Skeletal muscle satellite cell (primary cell): ENCODE data around the gene TMEM51.

Experiments used
- H3K27me3 ChIP-seq: 2 replicates; pipeline ENCODE4 v1.7.0; 2013; ENCODE audit warnings: low read length; ENCODE audit not compliant: control insufficient read depth, insufficient read depth
- H3K36me3 ChIP-seq: 2 replicates; pipeline ENCODE4 v1.7.0; 2013; ENCODE audit warnings: mild to moderate bottlenecking, control low read depth, low read length; ENCODE audit not compliant: insufficient read depth
- H3K4me1 ChIP-seq: 2 replicates; pipeline ENCODE4 v1.7.0; 2013; ENCODE audit warnings: low read length; ENCODE audit not compliant: control insufficient read depth, insufficient read depth
- H3K4me2 ChIP-seq: 2 replicates; pipeline ENCODE4 v1.7.0; 2013; ENCODE audit warnings: mild to moderate bottlenecking, low read length
- H3K4me3 ChIP-seq: 2 replicates; pipeline ENCODE4 v1.7.0; 2013; ENCODE audit warnings: low read length
- H3K9ac ChIP-seq: 2 replicates; pipeline ENCODE4 v1.7.0; 2013; ENCODE audit warnings: mild to moderate bottlenecking, low read depth, low read length, moderate library complexity
- H3K9me3 ChIP-seq: replicated peaks from 2 replicates; pipeline ENCODE4 v1.7.0; 2013; ENCODE audit warnings: mild to moderate bottlenecking, control low read depth, low read length

TMEM51 gene

DNA sequence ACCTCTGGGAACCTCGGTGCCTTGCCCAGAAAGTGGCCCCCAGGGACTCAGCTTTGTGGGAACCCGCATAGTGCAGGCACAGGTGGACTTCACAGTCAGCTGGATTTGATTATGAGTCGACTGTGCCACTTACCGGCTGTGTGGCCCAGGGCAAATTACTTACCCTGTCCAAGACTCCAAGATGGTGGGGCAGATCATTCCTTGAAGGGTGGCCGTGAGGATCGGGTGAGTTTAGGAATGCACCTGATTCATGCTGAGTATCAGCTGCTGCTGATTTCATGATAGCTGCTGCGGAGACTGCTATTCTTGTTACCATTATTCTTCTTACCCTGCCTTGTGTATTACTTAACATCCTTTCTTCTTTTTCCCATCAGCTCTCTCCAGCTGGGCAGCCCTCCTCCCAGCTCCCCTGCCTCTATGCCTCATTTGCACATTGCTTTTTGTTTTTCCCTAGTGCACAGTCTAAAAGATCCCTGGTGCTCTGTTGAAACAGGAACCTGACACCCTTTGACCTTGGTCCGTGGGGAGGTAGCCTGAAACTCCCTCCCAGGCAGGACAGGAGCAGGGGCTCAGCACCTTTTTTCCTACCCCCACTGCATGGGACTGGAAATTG, 53.0 kb downstream of the TMEM51 start:
- H3K4me1 ChIP-seq, result no peaks in the 10 kb centered on the region
- H3K9ac ChIP-seq, result no peak overlapping the region

DNA sequence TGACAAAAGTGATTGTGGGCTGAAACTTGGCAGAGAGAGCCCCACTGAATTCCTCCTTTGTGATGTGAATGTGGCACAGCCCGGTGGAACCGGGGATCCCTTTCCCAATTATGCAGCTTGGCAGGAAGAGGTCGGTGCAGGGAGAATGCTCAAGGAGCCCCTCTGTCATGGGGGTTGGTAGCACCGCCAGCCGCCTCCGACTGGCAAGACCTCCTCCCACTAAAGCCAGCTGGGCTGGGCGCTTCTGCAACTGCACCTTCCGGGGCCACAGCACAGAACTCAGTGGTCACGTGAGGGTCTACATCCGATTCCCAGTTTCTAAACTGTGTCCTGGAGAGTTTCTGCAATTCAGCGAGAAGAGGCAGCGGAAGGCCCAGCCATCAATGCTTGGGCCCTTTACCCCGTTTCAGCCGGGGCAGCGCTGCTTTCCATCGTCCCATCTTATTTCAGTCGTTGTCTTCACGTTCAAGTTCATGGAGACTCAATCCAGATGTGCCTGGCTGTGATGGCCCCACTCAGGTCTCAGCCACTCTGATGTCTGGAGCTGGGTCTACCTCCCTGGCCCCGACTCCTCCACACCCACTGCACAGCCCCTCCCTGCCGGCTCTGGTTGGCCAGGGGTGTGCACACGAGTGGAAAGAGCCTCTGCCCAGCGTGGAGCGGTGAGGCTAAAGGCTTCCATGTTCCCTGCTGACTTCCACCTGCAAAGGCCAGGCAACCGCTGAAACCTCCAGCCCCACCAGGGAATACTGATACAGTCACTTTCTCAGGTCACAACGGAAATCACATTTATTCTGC, 53.7 kb downstream of the TMEM51 start:
- no peaks in the 10 kb centered on the region for H3K9me3 ChIP-seq
- H3K4me2 ChIP-seq, result no peak overlapping the region
- no peaks in the 10 kb centered on the region for H3K4me1 ChIP-seq
- no peaks in the 10 kb centered on the region for H3K27me3 ChIP-seq
- H3K36me3 ChIP-seq, result no peaks in the 10 kb centered on the region
- H3K9ac ChIP-seq, result no peak overlapping the region
- no peak overlapping the region for H3K4me3 ChIP-seq

More for the DNA sequence above, 53.0 kb downstream of the TMEM51 start:
- Histone ChIP-seq H3K4me2 (no peak overlapping the region), H3K4me3 (no peak overlapping the region), H3K36me3 (no peaks in the 10 kb centered on the region), H3K9me3 (no peaks in the 10 kb centered on the region), H3K27me3 (no peaks in the 10 kb centered on the region)

DNA sequence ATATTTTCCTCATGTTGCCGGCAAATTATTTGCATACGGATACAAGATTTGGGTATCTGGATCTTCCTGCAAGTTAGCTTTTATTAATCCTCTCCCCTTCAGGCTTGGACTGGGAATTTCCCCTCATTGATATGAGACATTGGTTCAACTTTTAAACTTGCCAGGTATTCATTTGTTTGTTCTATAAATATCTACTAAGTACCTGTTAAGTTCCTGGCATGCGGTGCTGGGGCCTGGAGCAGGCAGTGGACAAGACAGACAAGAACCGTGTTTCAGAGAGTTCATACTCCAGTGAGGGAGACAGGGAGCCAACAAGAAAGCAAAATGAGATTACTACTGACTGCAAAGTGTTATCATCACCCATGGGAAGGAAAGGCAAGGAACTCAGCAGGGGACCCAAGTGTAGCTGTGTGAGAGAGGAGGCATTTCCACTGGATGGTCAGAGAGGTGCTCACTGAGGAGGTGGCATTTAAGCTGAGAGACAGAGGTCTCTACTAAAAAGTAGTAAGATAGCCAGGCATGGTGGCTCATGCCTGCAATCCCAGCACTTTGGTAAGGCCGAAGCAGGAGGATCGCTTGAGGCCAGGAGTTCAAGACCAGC, 54.4 kb downstream of the TMEM51 start:
- H3K4me1 ChIP-seq, result no peaks in the 10 kb centered on the region
- H3K36me3 ChIP-seq, result no peaks in the 10 kb centered on the region
- no peak overlapping the region for H3K4me3 ChIP-seq
- no peak overlapping the region for H3K4me2 ChIP-seq
- H3K27me3 ChIP-seq, result no peaks in the 10 kb centered on the region
- no peak overlapping the region for H3K9ac ChIP-seq
- no peaks in the 10 kb centered on the region for H3K9me3 ChIP-seq

DNA sequence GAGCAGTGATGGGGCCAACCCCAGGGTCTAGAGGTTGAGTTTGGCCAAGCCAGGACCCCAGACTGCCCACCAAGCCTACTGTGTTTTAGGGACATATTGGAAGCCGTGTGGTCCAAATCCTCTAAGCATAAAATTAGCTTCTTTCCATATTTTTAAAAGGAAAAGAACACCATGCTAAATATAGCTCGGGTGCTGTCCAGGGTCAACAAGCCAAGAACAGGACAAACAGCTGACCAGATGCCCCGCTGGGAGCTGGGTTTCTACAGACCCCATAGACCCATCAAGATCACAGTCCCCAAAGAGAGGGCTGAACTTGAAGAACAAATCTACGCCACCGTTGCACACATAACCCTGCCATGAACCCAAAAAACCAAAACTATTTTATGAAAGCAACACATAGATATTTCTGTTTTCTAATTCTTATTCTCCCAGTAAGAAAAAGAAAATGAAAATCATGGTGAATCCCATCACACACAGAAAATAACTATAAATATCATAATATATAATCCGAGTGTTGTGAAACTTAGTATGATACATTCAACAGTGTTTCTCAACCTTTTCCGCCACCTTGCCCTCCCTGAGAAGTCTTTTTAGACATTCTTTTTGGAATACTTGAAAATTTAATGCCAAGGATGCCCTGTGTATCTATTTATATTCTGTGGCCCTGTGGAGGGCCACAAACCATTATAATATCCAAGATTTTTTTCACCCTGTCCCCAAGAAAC, 57.3 kb downstream of the TMEM51 start:
- H3K9ac ChIP-seq, result no peak overlapping the region
- no peak overlapping the region for H3K4me2 ChIP-seq
- H3K27me3 ChIP-seq, result no peaks in the 10 kb centered on the region
- no peaks in the 10 kb centered on the region for H3K4me1 ChIP-seq
- H3K4me3 ChIP-seq, result no peak overlapping the region
- no peaks in the 10 kb centered on the region for H3K9me3 ChIP-seq
- H3K36me3 ChIP-seq, result no peaks in the 10 kb centered on the region

DNA sequence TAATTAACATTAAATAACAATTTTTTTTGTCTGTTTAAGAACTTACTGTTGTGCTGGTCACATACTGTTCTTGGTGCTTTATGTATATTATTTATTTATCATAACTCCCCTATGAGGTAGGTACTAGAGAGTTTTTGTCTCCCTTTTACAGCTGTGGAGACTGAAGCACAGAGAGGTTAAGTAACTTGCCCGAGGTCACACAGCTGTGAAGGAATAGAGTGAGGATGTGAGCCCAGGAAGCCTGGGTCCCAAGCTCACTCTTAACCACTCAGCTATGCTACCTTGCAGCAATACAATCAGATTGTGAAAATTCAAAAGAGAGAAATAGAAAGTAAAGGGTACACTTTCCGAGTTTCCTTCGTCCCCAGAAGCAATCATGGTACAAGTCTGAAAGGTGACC, 57.9 kb downstream of the TMEM51 start:
- no peaks in the 10 kb centered on the region for H3K9me3 ChIP-seq
- H3K4me3 ChIP-seq, result no peak overlapping the region
- no peak overlapping the region for H3K4me2 ChIP-seq
- H3K9ac ChIP-seq, result no peak overlapping the region
- no peaks in the 10 kb centered on the region for H3K4me1 ChIP-seq
- H3K27me3 ChIP-seq, result no peaks in the 10 kb centered on the region
- no peaks in the 10 kb centered on the region for H3K36me3 ChIP-seq

DNA sequence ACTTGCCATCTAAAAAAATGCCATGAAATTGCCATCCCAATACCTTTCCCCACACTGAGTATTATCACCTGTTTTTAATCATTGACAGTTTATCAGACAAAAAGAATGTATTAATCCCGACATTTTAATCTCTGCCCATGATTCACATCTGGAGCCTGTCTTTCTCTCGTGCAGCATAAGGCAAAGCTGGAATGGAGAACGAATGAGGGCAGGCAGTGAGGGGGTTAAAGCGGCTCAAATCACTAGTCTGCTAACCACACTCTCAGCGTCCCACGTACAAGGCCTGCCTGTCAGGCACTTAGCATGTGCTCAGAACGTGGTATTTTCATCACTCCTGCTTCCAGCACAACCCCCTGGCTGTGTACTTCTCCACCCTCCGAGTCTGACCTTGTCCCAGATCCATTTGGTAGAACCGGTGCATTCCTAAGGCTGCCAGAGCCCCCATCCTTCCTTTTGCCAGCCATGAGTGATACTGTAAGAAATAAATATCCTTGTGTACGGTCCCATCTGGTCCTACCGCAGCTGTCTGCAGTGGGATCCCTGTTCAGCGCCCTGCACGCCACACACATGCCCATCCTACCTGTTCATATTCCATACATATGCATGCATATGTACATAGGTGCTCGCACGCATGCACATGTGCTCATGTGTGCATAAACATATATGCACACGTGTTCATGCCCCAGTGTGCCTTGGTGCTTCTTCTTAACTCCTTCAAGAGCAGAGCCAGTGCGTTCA, 58.8 kb downstream of the TMEM51 start:
- H3K9ac ChIP-seq, result no peak overlapping the region
- no peak overlapping the region for H3K4me3 ChIP-seq
- no peak overlapping the region for H3K4me2 ChIP-seq
- H3K4me1 ChIP-seq, result no peaks in the 10 kb centered on the region
- no peaks in the 10 kb centered on the region for H3K9me3 ChIP-seq
- H3K36me3 ChIP-seq, result no peaks in the 10 kb centered on the region
- no peaks in the 10 kb centered on the region for H3K27me3 ChIP-seq

DNA sequence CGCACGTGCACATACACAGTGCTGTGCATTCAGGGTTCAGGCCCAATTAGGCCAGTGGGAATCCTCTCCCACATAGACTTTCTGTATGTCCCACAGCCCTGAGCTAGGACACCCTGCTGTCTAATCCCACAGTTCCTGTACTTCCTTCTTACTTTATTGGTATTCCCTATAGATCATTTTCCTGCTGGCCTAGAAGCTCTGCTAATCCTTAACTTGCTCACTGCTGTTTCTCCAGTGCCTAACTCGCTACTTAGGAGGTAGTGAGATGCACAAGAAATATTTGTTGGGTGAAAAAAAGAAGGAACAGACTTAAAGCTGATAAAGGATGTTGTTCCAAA, 59.4 kb downstream of the TMEM51 start:
- Histone ChIP-seq H3K27me3 (no peaks in the 10 kb centered on the region), H3K4me2 (no peak overlapping the region), H3K4me3 (no peak overlapping the region), H3K36me3 (no peaks in the 10 kb centered on the region), H3K9ac (no peak overlapping the region), H3K4me1 (no peaks in the 10 kb centered on the region), H3K9me3 (no peaks in the 10 kb centered on the region)

DNA sequence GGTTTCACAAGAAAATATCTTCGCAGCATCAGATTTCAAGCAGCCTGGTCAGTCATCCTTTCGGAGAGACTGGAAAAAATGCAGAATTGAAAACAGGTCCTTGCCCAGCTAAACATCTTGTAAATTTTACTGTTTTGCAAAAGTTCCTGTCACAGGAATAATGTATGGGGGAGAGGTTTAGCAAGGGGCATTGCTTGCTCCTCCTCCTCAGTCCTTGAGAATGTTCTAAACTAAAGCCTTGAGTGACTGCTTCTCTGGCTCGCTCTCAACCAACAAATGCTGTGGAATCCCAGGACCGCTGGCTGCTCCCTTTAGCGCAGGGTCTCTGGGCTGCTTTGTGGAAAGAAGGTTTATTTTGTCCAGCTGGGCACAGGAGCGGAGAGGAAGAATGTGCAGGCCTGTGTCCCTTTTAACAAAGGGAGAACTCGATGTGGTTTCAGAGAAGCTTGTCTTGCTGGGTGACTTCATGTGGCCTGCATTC, 59.8 kb downstream of the TMEM51 start:
- H3K9me3 ChIP-seq, result no peaks in the 10 kb centered on the region
- H3K27me3 ChIP-seq, result no peaks in the 10 kb centered on the region
- H3K36me3 ChIP-seq, result no peaks in the 10 kb centered on the region
- no peak overlapping the region for H3K4me3 ChIP-seq
- no peaks in the 10 kb centered on the region for H3K4me1 ChIP-seq
- H3K9ac ChIP-seq, result no peak overlapping the region
- H3K4me2 ChIP-seq, result no peak overlapping the region

DNA sequence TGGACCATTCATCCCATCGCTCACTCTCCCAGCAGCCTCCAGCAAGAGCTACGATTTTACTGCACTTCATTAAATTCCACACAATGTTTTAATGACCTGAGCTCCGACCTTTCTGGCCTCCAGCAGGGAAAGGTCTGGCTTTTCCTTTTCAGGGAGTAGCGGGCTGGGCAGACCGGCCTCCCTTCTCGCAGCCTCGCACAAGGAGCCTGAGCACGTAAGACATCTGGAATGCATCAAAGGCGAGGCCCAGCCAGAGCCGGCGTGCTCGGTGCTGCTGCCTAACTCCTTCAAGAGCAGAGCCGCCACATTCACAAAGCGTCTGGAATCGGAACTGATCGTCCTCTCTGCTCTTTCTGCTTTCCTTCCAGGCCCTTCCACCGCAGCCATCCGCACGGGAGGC, 61.0 kb downstream of the TMEM51 start:
- no peak overlapping the region for H3K4me2 ChIP-seq
- no peaks in the 10 kb centered on the region for H3K36me3 ChIP-seq
- H3K4me1 ChIP-seq, result no peaks in the 10 kb centered on the region
- H3K9ac ChIP-seq, result no peak overlapping the region
- no peak overlapping the region for H3K4me3 ChIP-seq
- no peaks in the 10 kb centered on the region for H3K27me3 ChIP-seq
- no peaks in the 10 kb centered on the region for H3K9me3 ChIP-seq

DNA sequence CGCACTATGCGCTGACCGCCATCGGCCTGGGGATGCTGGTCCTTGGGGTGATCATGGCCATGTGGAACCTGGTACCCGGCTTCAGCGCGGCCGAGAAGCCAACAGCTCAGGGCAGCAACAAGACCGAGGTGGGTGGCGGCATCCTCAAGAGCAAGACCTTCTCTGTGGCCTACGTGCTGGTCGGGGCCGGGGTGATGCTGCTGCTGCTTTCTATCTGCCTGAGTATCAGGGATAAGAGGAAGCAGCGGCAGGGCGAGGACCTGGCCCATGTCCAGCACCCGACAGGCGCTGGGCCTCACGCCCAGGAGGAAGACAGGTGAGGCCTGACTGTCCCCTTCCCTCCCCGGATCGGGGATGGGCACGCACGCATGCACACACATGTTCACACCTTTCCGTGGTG, 61.6 kb downstream of the TMEM51 start:
- no peak overlapping the region for H3K9ac ChIP-seq

DNA sequence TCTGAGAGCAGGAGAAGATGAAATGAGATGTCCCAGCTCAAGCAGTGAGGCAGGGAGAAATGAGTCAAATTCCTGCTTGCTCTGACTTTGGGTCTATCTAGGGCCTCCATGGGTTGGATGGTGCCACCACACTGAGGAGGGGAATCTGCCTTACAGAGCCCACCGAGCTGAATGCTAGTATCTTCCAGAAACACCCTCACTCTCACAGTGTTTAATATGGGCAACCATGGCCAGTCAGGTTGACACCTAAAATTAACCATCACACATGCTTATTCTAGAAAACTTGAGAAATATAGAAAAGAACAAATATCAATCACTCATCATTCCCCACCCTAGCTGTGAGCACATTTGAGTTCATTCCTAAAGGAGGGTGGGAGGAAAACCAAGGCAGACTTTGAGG, 64.1 kb downstream of the TMEM51 start:
- no peak overlapping the region for H3K9ac ChIP-seq
- no peaks in the 10 kb centered on the region for H3K4me1 ChIP-seq
- H3K4me2 ChIP-seq, result no peak overlapping the region
- H3K27me3 ChIP-seq, result no peaks in the 10 kb centered on the region
- H3K4me3 ChIP-seq, result no peak overlapping the region
- no peaks in the 10 kb centered on the region for H3K36me3 ChIP-seq
- H3K9me3 ChIP-seq, result no peaks in the 10 kb centered on the region

More for the DNA sequence above, 61.6 kb downstream of the TMEM51 start:
- H3K4me2 ChIP-seq, result no peak overlapping the region
- no peaks in the 10 kb centered on the region for H3K27me3 ChIP-seq
- H3K4me1 ChIP-seq, result no peaks in the 10 kb centered on the region
- no peaks in the 10 kb centered on the region for H3K9me3 ChIP-seq
- no peak overlapping the region for H3K4me3 ChIP-seq
- no peaks in the 10 kb centered on the region for H3K36me3 ChIP-seq
